ENCODE measurements around the gene HMGB2.

Gene HMGB2

GRCh38 chr4:173291899-173292298, 42.3 kb downstream of the HMGB2 start:
- no peak overlapping the region for H3K4me3 ChIP-seq (ENCODE audit: low read depth, low read length)
- no peak for TF ChIP-seq CTCF (IDR thresholded peaks at IDR 0.05; ENCODE audit: low read depth, low read length)

- H3K4me3 ChIP-seq (ENCODE audit: low read depth, low read length): no peak overlapping the region
- no peak for TF ChIP-seq CTCF (IDR thresholded peaks at IDR 0.05; ENCODE audit: low read depth, low read length)
These were observed 44.8 kb downstream of the HMGB2 start for GRCh38 chr4:173289353-173289727.

- H3K4me3 ChIP-seq (ENCODE audit: low read depth, low read length): no peak overlapping the region
- no peak for TF ChIP-seq CTCF (IDR thresholded peaks at IDR 0.05; ENCODE audit: low read depth, low read length)
These were observed 45.3 kb downstream of the HMGB2 start for GRCh38 chr4:173288698-173289352.

- peak; percentile 32; the same call in 1 of the 2 replicates for TF ChIP-seq CTCF (IDR thresholded peaks at IDR 0.05; ENCODE audit: low read depth, low read length)
These were observed 45.9 kb downstream of the HMGB2 start for GRCh38 chr4:173288296-173288695.

GRCh38 chr4:173287486-173287885, 46.7 kb downstream of the HMGB2 start:
- TF ChIP-seq CTCF (IDR thresholded peaks at IDR 0.05; ENCODE audit: low read depth, low read length): no peak
- no peak overlapping the region for H3K4me3 ChIP-seq (ENCODE audit: low read depth, low read length)

More at GRCh38 chr4:173288296-173288695, 45.9 kb downstream of the HMGB2 start:
- no peak overlapping the region for H3K4me3 ChIP-seq (ENCODE audit: low read depth, low read length)

GRCh38 chr4:173284463-173284862, 49.7 kb downstream of the HMGB2 start:
- H3K4me3 ChIP-seq (ENCODE audit: low read depth, low read length): no peak overlapping the region
- TF ChIP-seq CTCF (IDR thresholded peaks at IDR 0.05; ENCODE audit: low read depth, low read length): no peak

GRCh38 chr4:173282626-173283025, 51.5 kb downstream of the HMGB2 start:
- H3K4me3 ChIP-seq (ENCODE audit: low read depth, low read length): no peak overlapping the region
- no peak for TF ChIP-seq CTCF (IDR thresholded peaks at IDR 0.05; ENCODE audit: low read depth, low read length)

All from WI38 (cell line).